ENCODE measurements around the gene UMPS. TPM values are rescaled to one million over a fixed set of nuclear protein-coding genes. Genes with fewer than 3 reads are reported as not detected.
A peak's percentile ranks its signal among the peaks of the same experiment; 100 is the strongest.

The UMPS gene
- total RNA-seq, 1 experiment from 2014 or later: 46.0 TPM

DNA sequence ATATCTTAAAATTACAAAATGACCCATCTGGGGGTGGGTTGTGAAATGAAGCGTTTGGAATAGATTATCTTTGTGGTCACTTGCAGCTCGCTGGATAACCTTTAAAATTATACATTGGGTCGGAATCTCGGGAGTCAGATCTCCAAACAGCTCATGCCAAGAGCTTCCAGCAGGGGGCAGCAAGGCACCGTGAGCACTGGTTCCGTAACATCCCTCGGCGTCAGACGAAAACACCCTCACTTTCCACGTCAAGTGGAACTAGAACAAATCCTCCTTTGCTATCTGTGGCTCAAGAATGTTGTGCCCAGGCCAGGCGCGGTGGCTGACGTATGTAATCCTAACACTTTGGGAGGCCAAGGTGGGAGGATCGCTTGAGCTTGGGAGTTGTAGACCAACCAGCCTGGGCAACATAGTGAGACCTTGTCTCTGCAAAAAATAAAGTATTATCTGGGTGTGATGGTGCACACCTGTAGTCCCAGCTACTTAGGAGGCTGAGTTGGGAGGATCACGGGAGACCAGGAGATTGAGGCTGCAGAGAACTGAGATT is 31.1 kb downstream of the UMPS start:
- intact Hi-C loops (cut with micrococcal nuclease; ENCODE audit: unreplicated experiment) (loop anchor here (1.0 to 2.0 kb wide), 2 partner anchors 140 to 225 kb away; no protein-coding TSS in a partner anchor), in situ Hi-C loops (cut with HindIII; ENCODE audit: low pct_unique_long_range_greater_than_20kb, low sequenced_read_pairs) (no loop called here)
- TF ChIP-seq TCF7L2 (IDR thresholded peaks at IDR 0.05; ENCODE audit: low read depth, low read length) (no peak), SIN3A (IDR thresholded peaks at IDR 0.05; ENCODE audit: borderline replicate concordance, insufficient read depth, low read depth, low read length) (no peak), POLR2AphosphoS5 (IDR thresholded peaks at IDR 0.05; ENCODE audit: low read depth, low read length) (peak; percentile 31; the same call in 1 of the 2 replicates)
- TF ChIP-seq, protein P1, sequence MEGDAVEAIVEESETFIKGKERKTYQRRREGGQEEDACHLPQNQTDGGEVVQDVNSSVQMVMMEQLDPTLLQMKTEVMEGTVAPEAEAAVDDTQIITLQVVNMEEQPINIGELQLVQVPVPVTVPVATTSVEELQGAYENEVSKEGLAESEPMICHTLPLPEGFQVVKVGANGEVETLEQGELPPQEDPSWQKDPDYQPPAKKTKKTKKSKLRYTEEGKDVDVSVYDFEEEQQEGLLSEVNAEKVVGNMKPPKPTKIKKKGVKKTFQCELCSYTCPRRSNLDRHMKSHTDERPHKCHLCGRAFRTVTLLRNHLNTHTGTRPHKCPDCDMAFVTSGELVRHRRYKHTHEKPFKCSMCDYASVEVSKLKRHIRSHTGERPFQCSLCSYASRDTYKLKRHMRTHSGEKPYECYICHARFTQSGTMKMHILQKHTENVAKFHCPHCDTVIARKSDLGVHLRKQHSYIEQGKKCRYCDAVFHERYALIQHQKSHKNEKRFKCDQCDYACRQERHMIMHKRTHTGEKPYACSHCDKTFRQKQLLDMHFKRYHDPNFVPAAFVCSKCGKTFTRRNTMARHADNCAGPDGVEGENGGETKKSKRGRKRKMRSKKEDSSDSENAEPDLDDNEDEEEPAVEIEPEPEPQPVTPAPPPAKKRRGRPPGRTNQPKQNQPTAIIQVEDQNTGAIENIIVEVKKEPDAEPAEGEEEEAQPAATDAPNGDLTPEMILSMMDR (IDR thresholded peaks at IDR 0.05): peak; percentile 99
- TF ChIP-seq, protein P2, sequence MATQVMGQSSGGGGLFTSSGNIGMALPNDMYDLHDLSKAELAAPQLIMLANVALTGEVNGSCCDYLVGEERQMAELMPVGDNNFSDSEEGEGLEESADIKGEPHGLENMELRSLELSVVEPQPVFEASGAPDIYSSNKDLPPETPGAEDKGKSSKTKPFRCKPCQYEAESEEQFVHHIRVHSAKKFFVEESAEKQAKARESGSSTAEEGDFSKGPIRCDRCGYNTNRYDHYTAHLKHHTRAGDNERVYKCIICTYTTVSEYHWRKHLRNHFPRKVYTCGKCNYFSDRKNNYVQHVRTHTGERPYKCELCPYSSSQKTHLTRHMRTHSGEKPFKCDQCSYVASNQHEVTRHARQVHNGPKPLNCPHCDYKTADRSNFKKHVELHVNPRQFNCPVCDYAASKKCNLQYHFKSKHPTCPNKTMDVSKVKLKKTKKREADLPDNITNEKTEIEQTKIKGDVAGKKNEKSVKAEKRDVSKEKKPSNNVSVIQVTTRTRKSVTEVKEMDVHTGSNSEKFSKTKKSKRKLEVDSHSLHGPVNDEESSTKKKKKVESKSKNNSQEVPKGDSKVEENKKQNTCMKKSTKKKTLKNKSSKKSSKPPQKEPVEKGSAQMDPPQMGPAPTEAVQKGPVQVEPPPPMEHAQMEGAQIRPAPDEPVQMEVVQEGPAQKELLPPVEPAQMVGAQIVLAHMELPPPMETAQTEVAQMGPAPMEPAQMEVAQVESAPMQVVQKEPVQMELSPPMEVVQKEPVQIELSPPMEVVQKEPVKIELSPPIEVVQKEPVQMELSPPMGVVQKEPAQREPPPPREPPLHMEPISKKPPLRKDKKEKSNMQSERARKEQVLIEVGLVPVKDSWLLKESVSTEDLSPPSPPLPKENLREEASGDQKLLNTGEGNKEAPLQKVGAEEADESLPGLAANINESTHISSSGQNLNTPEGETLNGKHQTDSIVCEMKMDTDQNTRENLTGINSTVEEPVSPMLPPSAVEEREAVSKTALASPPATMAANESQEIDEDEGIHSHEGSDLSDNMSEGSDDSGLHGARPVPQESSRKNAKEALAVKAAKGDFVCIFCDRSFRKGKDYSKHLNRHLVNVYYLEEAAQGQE (IDR thresholded peaks at IDR 0.05; ENCODE audit: insufficient read depth in 1 of 2, low read depth in 2 of 2, low read length in 1 of 2): no peak
- no peaks in the 10 kb centered on the region for H3K27me3 ChIP-seq (ENCODE audit: control insufficient read depth, insufficient read depth, low read length)
- no peak overlapping the region; the same call in 1 of the 2 replicates for H3K27ac ChIP-seq (ENCODE audit: low read length)
- ATAC-seq (peak; percentile 77), DNase-seq (ENCODE audit: low read depth, low spot score) (peak; percentile 70)
- H3K36me3 ChIP-seq (ENCODE audit: control insufficient read depth, insufficient read depth, low read length): no peaks in the 10 kb centered on the region; the same call in 1 of the 2 replicates
- BruUV-seq (replicated peaks): no TSS peak
- H3K4me3 ChIP-seq (ENCODE audit: low read depth in 2 of 2, low read length in 2 of 2): 0 out of 4 replicates have a peak overlapping the region, but pooled peaks of 1 of the 2 experiments have one; percentile 12
- CTCF ChIA-PET: interaction anchor here (0.7 to 2.7 kb wide), 9 partner anchors 9 to 682 kb away, joined by 3 to 20 read pairs (median 4); no protein-coding TSS in a partner anchor
- POLR2A ChIA-PET: no interaction called here
- no peaks in the 10 kb centered on the region for H3K9me3 ChIP-seq (ENCODE audit: control insufficient read depth, insufficient read depth, low read depth, low read length)
- peaks cover 7% of the 10 kb centered on the region for H3K4me1 ChIP-seq (ENCODE audit: control insufficient read depth, insufficient read depth, low read length)

GRCh38 chr3:124761935-124762660 is 31.8 kb downstream of the UMPS start:
- H3K27ac ChIP-seq (ENCODE audit: low read length): peak overlapping the region; percentile 46; the same call in 1 of the 2 replicates
- in situ Hi-C loops (cut with HindIII; ENCODE audit: low pct_unique_long_range_greater_than_20kb, low sequenced_read_pairs) (no loop called here), intact Hi-C loops (cut with micrococcal nuclease; ENCODE audit: unreplicated experiment) (loop anchor here (1.0 to 2.0 kb wide), 2 partner anchors 139 to 225 kb away; no protein-coding TSS in a partner anchor)
- no peaks in the 10 kb centered on the region for H3K27me3 ChIP-seq (ENCODE audit: control insufficient read depth, insufficient read depth, low read length)
- H3K4me3 ChIP-seq (ENCODE audit: low read depth in 2 of 2, low read length in 2 of 2): no peak overlapping the region
- no peaks in the 10 kb centered on the region; the same call in 1 of the 2 replicates for H3K36me3 ChIP-seq (ENCODE audit: control insufficient read depth, insufficient read depth, low read length)
- H3K9me3 ChIP-seq (ENCODE audit: control insufficient read depth, insufficient read depth, low read depth, low read length): no peaks in the 10 kb centered on the region
- BruUV-seq (replicated peaks): no TSS peak
- ATAC-seq (no peak), DNase-seq (ENCODE audit: low read depth, low spot score) (no peak)
- peaks cover 7% of the 10 kb centered on the region for H3K4me1 ChIP-seq (ENCODE audit: control insufficient read depth, insufficient read depth, low read length)
- POLR2A ChIA-PET: no interaction called here
- CTCF ChIA-PET: interaction anchor here (0.8 to 2.7 kb wide), 3 partner anchors 81 to 142 kb away, joined by 3 to 20 read pairs (median 6); no protein-coding TSS in a partner anchor
- TF ChIP-seq, protein P2 (IDR thresholded peaks at IDR 0.05; ENCODE audit: insufficient read depth in 1 of 2, low read depth in 2 of 2, low read length in 1 of 2): no peak
- no peak for TF ChIP-seq POLR2AphosphoS5 (IDR thresholded peaks at IDR 0.05; ENCODE audit: low read depth, low read length)
- TF ChIP-seq TCF7L2 (IDR thresholded peaks at IDR 0.05; ENCODE audit: low read depth, low read length): no peak
- TF ChIP-seq, protein P1 (IDR thresholded peaks at IDR 0.05): no peak
- no peak for TF ChIP-seq SIN3A (IDR thresholded peaks at IDR 0.05; ENCODE audit: borderline replicate concordance, insufficient read depth, low read depth, low read length)
